ENCODE results near the gene UBXN4. TPM values are rescaled to one million over a fixed set of nuclear protein-coding genes. Genes with fewer than 3 reads are reported as not detected.
A peak's percentile ranks its signal among the peaks of the same experiment; 100 is the strongest.
"Not testable (repeated sequence)": the region's sequence is repeated elsewhere in the genome, so short reads cannot be mapped to it uniquely, and the experiment has no call there.

The UBXN4 gene
- total RNA-seq, 1 donor from 2014 or later, result 131 TPM

DNA sequence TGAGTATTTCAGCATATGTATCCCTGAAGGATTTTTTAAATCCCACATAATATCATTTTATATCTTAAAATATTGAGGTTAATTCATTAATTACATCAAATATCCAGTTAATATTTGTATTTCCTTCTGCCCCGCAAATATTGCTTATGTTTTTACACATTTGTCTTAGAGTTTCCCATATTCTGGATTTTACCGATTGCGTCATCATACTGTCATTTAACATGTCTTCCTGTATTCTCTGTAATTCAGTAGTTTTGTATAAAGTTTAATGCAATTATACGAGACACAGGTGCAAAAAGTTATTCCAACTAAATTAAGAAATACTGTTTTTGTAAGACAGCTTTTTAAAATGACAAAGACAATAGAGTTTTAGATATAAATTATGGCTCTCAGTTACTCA lies 33.5 kb upstream of the UBXN4 start:
- no peak overlapping the region for H3K4me3 Mint-ChIP-seq
- H3K36me3 Mint-ChIP-seq, result peaks cover 4% of the 10 kb centered on the region
- no peaks in the 10 kb centered on the region for H3K27me3 Mint-ChIP-seq (ENCODE audit: low read depth)
- no peak overlapping the region for H3K27ac Mint-ChIP-seq
- no peak for DNase-seq (ENCODE audit: low spot score in 2 of 2, unreplicated experiment in 2 of 2)
- H3K9me3 Mint-ChIP-seq, result no peaks in the 10 kb centered on the region
- no peaks in the 10 kb centered on the region for H3K4me1 Mint-ChIP-seq
- TF ChIP-seq CTCF (IDR thresholded peaks at IDR 0.05; ENCODE audit: unreplicated experiment), result no peak

GRCh38 chr2:135709992-135710391 lies 31.7 kb upstream of the UBXN4 start:
- peak; percentile 99 for TF ChIP-seq CTCF (IDR thresholded peaks at IDR 0.05; ENCODE audit: unreplicated experiment)
- peaks cover 7% of the 10 kb centered on the region for H3K36me3 Mint-ChIP-seq
- H3K27me3 Mint-ChIP-seq (ENCODE audit: low read depth), result no peaks in the 10 kb centered on the region
- no peaks in the 10 kb centered on the region for H3K9me3 Mint-ChIP-seq
- no peaks in the 10 kb centered on the region for H3K4me1 Mint-ChIP-seq
- no peak overlapping the region for H3K4me3 Mint-ChIP-seq
- no peak overlapping the region for H3K27ac Mint-ChIP-seq
- peak; percentile 36 to 75 for DNase-seq (ENCODE audit: low spot score in 2 of 2, unreplicated experiment in 2 of 2)

- not testable (repeated sequence) for H3K27me3 Mint-ChIP-seq (ENCODE audit: low read depth); H3K9me3 Mint-ChIP-seq; DNase-seq (ENCODE audit: low spot score in 2 of 2, unreplicated experiment in 2 of 2); H3K4me3 Mint-ChIP-seq; H3K4me1 Mint-ChIP-seq; H3K27ac Mint-ChIP-seq
- H3K36me3 Mint-ChIP-seq, result peaks cover 25% of the 10 kb centered on the region
These were observed 26.6 kb upstream of the UBXN4 start for GRCh38 chr2:135715086-135715485.

GRCh38 chr2:135728064-135728743 lies 13.5 kb upstream of the UBXN4 start:
- no peaks in the 10 kb centered on the region for H3K27me3 Mint-ChIP-seq (ENCODE audit: low read depth)
- H3K4me3 Mint-ChIP-seq, result no peak overlapping the region
- H3K27ac Mint-ChIP-seq, result no peak overlapping the region
- no peak for DNase-seq (ENCODE audit: low spot score in 2 of 2, unreplicated experiment in 2 of 2)
- no peaks in the 10 kb centered on the region for H3K9me3 Mint-ChIP-seq
- H3K36me3 Mint-ChIP-seq, result peaks cover 19% of the 10 kb centered on the region
- H3K4me1 Mint-ChIP-seq, result peaks cover 3% of the 10 kb centered on the region
- no peak for TF ChIP-seq CTCF (IDR thresholded peaks at IDR 0.05; ENCODE audit: unreplicated experiment)

GRCh38 chr2:135732561-135732960 lies 9.1 kb upstream of the UBXN4 start:
- no peak overlapping the region for H3K27ac Mint-ChIP-seq
- H3K9me3 Mint-ChIP-seq, result no peaks in the 10 kb centered on the region
- no peaks in the 10 kb centered on the region for H3K27me3 Mint-ChIP-seq (ENCODE audit: low read depth)

DNA sequence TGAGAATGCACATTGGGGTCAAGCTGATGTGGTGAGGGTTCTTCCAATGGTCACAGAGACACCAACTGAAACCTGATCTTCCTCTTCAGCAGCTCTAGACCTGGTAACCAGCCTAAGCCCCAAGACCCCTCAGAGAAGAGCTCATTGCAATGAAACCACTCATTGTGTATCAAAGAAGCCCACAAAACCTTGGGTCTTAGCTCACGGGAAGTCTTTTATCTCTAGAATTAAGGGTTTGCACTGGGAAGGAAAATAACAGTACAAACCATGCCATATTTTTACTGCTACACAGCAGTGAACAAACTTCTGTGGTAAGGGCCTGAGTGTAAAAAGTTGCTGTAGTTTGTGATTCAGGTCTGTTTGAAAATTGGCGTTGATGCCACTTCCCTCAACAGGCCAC lies 8.6 kb upstream of the UBXN4 start:
- H3K27me3 Mint-ChIP-seq (ENCODE audit: low read depth), result no peaks in the 10 kb centered on the region
- H3K27ac Mint-ChIP-seq, result no peak overlapping the region
- no peaks in the 10 kb centered on the region for H3K9me3 Mint-ChIP-seq
- no peak for TF ChIP-seq CTCF (IDR thresholded peaks at IDR 0.05; ENCODE audit: unreplicated experiment)
- peaks cover 3% of the 10 kb centered on the region for H3K4me1 Mint-ChIP-seq
- no peak for DNase-seq (ENCODE audit: low spot score in 2 of 2, unreplicated experiment in 2 of 2)
- H3K36me3 Mint-ChIP-seq, result no peaks in the 10 kb centered on the region
- no peak overlapping the region for H3K4me3 Mint-ChIP-seq

More at GRCh38 chr2:135732561-135732960, 9.1 kb upstream of the UBXN4 start:
- Mint-ChIP-seq H3K4me1 (peaks cover 3% of the 10 kb centered on the region), H3K36me3 (no peaks in the 10 kb centered on the region), H3K4me3 (no peak overlapping the region)
- DNase-seq (ENCODE audit: low spot score in 2 of 2, unreplicated experiment in 2 of 2), result no peak
- no peak for TF ChIP-seq CTCF (IDR thresholded peaks at IDR 0.05; ENCODE audit: unreplicated experiment)
